Measurements from ENCODE around the gene SRSF4. TPM values are rescaled to one million over a fixed set of nuclear protein-coding genes. Genes with fewer than 3 reads are reported as not detected.
A peak's percentile ranks its signal among the peaks of the same experiment; 100 is the strongest.
"Not testable (repeated sequence)": the region's sequence is repeated elsewhere in the genome, so short reads cannot be mapped to it uniquely, and the experiment has no call there.

Gene SRSF4
- total and polyA plus RNA-seq, 11 donors, result 40.4 to 54.6 (median 49.0) TPM

DNA sequence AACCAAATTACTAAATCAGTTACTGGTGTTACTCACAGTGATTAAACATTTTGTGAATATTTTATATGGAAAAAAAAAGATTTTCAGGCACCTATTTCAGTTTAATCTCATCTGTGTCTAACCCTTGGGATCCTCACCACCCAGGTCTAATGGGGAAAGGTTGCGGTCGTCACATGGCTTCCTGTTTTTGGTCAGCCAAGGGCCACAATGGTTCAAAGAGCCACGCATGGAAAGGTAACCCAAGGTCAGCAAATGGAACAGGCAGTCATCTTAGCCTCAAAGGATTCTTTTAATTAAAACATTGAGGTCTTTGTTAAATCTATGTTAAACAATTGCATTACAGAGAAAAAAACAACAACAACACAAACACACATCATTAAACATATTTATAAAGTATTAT is 21.9 kb downstream of the SRSF4 start:
- ATAC-seq (no peak), DNase-seq (no peak)
- intact Hi-C loops (cut with DNase I), result no loop called here
- H3K4me1 ChIP-seq, result peaks cover 8 to 63% (median 41%) of the 10 kb centered on the region in 12 donors
- TF ChIP-seq, protein P1, sequence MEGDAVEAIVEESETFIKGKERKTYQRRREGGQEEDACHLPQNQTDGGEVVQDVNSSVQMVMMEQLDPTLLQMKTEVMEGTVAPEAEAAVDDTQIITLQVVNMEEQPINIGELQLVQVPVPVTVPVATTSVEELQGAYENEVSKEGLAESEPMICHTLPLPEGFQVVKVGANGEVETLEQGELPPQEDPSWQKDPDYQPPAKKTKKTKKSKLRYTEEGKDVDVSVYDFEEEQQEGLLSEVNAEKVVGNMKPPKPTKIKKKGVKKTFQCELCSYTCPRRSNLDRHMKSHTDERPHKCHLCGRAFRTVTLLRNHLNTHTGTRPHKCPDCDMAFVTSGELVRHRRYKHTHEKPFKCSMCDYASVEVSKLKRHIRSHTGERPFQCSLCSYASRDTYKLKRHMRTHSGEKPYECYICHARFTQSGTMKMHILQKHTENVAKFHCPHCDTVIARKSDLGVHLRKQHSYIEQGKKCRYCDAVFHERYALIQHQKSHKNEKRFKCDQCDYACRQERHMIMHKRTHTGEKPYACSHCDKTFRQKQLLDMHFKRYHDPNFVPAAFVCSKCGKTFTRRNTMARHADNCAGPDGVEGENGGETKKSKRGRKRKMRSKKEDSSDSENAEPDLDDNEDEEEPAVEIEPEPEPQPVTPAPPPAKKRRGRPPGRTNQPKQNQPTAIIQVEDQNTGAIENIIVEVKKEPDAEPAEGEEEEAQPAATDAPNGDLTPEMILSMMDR (IDR thresholded peaks at IDR 0.05), result no peak
- no peak for TF ChIP-seq POLR2A (IDR thresholded peaks at IDR 0.05)
- peaks cover 0 to 95% (median 73%) of the 10 kb centered on the region in 9 donors for H3K36me3 ChIP-seq
- no peaks in the 10 kb centered on the region for H3K27me3 ChIP-seq
- WGBS, 4 donors, result 55 to 65% (median 61%) methylated on average over 3 of the region's 3 CpGs
- no peak overlapping the region for H3K27ac ChIP-seq
- H3K9me3 ChIP-seq, result no peaks in the 10 kb centered on the region
- H3K4me3 ChIP-seq, result no peak overlapping the region

DNA sequence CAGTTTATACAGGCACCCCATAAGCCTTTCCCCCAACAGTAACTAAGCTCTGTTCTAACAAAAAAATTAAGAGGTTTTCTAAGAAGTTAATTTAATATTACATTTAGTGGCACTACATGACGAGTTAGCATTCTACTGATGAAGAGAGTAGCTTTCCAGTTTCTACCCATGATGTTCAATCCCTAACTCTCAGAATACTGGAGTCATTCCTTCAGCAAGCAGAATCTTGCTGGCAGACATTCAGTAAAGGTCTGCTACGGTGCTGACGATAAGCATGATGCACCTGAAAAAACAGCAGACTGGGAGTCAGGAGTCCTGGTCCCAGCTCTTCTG is 24.5 kb downstream of the SRSF4 start:
- ATAC-seq, result no peak
- intact Hi-C loops (cut with DNase I), result no loop called here

DNA sequence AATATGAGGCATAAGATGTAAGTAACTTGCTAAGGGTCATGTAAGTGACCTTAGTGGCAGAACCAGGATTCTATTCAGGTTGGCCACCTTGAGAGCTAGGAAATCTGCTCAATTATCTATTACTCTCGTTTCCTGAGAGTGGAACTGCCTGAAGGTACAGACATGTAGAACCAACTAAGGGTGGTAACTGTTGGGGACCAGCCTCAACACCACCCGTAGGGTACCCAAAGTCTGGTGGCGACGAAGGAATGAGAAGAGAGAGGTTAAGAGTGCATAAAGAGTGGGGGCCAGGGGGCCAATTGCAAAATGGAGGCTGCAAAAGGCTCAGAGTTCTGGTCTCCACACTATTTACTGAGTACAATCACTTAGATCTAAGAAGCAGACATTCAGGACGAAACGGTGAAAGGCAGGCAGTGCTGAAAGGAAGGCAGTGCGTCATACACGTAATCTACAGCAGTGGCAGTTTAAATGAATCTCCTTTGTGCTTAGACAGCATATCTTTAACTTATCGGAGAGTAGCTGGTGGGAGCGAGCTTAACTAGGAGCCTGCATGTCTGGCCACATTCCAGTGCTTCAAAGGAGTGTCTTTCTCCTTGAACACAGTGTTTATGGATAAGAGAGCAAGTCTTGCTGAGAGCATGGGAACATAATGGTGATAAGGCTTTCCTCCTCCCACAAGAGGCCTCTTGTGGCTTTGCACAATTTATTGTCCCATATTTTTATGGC is 25.0 kb downstream of the SRSF4 start:
- peaks cover 5 to 44% (median 27%) of the 10 kb centered on the region in 12 donors for H3K4me1 ChIP-seq
- ATAC-seq (peak in 3 of 4 donors; percentile 42 to 73 (median 67)), DNase-seq (no peak)
- 20 to 34% (median 23%) methylated on average over 10 of the region's 10 CpGs for whole genome bisulfite sequencing, 4 donors
- H3K27me3 ChIP-seq, result no peaks in the 10 kb centered on the region
- peak overlapping the region in 10 of 12 donors; percentile 5 to 70 (median 42) for H3K27ac ChIP-seq
- intact Hi-C loops (cut with DNase I), result no loop called here
- no peaks in the 10 kb centered on the region for H3K9me3 ChIP-seq
- H3K36me3 ChIP-seq, result peaks cover 4 to 100% (median 89%) of the 10 kb centered on the region in 9 donors
- no peak overlapping the region for H3K4me3 ChIP-seq
- TF ChIP-seq, protein P1 (IDR thresholded peaks at IDR 0.05), result no peak
- no peak for TF ChIP-seq POLR2A (IDR thresholded peaks at IDR 0.05)

More for the DNA sequence above, 24.5 kb downstream of the SRSF4 start:
- no peaks in the 10 kb centered on the region for H3K27me3 ChIP-seq
- H3K4me1 ChIP-seq, result peaks cover 8 to 49% (median 32%) of the 10 kb centered on the region in 12 donors
- DNase-seq, result no peak
- H3K9me3 ChIP-seq, result no peaks in the 10 kb centered on the region
- H3K4me3 ChIP-seq, result no peak overlapping the region
- 49 to 64% (median 61%) methylated on average over 3 of the region's 3 CpGs for WGBS, 4 donors
- H3K36me3 ChIP-seq, result peaks cover 4 to 99% (median 84%) of the 10 kb centered on the region in 9 donors
- TF ChIP-seq, protein P1 (IDR thresholded peaks at IDR 0.05), result no peak
- no peak for TF ChIP-seq POLR2A (IDR thresholded peaks at IDR 0.05)
- peak overlapping the region in 5 of 12 donors; percentile 5 to 59 (median 36) for H3K27ac ChIP-seq

DNA sequence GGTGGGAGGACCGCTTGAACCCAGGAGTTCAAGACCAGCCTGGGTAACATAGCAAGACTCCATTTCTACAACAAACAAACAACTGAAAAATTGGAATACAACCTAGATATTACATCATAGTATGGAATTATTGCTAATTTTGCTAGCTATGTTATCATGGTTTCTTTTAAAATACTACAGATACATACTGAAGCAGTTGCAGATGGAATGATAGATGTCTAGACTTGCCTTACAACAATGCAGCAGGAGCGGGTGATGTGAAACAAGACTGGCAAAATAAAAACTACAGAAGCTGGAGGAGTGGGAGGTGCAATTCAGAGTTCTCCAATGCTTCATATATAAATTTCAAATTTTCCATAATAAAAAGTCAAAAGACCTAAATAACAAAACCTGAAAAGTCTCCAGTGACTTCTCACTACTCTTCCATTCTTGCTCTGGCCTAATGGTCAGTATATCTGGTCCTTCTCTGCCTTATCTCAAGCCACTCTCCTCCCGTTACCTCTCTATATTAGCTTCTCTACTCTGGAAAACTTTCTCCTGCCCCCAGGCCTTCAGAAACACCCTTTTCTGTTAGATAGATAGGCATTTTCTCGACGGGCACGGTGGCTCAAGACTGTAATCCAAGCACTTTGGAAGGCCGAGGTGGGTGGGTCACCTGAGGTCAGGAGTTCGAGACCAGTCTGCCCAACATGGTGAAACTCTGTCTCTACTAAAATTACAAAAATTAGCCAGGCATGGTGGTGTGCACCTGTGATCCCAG is 29.5 kb downstream of the SRSF4 start:
- peaks cover 3 to 16% (median 13%) of the 10 kb centered on the region in 12 donors for H3K4me1 ChIP-seq
- H3K27me3 ChIP-seq, result no peaks in the 10 kb centered on the region
- no peak overlapping the region for H3K4me3 ChIP-seq
- DNase-seq (no peak), ATAC-seq (no peak)
- no peaks in the 10 kb centered on the region for H3K9me3 ChIP-seq
- intact Hi-C loops (cut with DNase I), result no loop called here
- 80 to 84% (median 81%) methylated on average over 8 of the region's 8 CpGs for WGBS, 4 donors
- no peak for TF ChIP-seq POLR2A (IDR thresholded peaks at IDR 0.05)
- TF ChIP-seq, protein P1 (IDR thresholded peaks at IDR 0.05), result no peak
- H3K27ac ChIP-seq, result no peak overlapping the region
- peaks cover 14 to 100% (median 98%) of the 10 kb centered on the region in 9 donors for H3K36me3 ChIP-seq

DNA sequence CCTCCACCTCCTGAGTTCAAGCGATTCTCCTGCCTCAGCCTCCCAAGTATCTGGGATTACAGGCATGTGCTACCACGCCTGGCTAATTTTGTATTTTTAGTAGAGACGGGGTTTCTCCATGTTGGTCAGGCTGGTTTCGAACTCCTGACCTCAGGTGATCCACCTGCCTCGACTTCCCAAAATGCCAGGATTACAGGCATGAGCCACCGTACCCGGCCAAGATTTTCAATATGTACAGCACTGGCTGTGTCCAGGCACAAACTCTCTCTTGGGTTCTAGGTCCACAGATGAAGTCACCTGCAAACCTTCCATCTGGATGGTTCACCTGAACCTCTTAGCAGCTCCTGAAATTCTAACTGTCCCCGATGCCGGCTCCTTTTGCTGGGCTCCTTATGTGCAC is 31.4 kb downstream of the SRSF4 start:
- not testable (repeated sequence) for DNase-seq

More for the DNA sequence above, 31.4 kb downstream of the SRSF4 start:
- H3K27me3 ChIP-seq; H3K9me3 ChIP-seq; H3K27ac ChIP-seq; H3K4me1 ChIP-seq; ATAC-seq; H3K4me3 ChIP-seq; intact Hi-C loops (cut with DNase I): not testable (repeated sequence)
- WGBS, 4 donors, result 95 to 98% (median 97%) methylated on average over 9 of the region's 9 CpGs
- H3K36me3 ChIP-seq, result peaks cover 14 to 100% (median 98%) of the 10 kb centered on the region in 9 donors
